HG02678 (cell line): ENCODE results near the gene DIP2C.
"Not testable (repeated sequence)": the region's sequence is repeated elsewhere in the genome, so short reads cannot be mapped to it uniquely, and the experiment has no call there.

Source experiments
- ATAC-seq: cut with Tn5 transposase; IDR thresholded peaks from one replicate; pipeline ENCODE4 v1.9.1; 2021; ENCODE audit warnings: mild to moderate bottlenecking, moderate library complexity; ENCODE audit not compliant: unreplicated experiment

Gene DIP2C

DNA sequence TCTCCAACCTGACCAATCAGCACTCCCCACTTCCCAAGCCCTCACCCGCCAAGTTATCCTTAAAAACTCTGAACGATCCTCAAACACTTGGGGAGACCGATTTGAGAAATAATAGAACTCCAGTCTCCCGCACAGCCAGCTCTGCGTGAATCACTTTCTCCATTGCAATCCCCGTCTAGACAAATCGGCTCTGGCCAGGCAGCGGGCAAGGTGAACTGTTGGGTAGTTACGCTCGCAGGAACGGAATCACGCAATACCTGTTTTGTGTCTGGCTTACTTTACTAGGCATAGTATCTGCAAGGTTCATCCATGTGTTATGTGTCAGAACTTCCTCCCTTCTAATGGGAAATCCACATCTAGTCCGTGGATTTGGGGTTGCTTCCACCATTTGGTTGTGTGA, 282.5 kb downstream of the DIP2C start:
- no peak for ATAC-seq

DNA sequence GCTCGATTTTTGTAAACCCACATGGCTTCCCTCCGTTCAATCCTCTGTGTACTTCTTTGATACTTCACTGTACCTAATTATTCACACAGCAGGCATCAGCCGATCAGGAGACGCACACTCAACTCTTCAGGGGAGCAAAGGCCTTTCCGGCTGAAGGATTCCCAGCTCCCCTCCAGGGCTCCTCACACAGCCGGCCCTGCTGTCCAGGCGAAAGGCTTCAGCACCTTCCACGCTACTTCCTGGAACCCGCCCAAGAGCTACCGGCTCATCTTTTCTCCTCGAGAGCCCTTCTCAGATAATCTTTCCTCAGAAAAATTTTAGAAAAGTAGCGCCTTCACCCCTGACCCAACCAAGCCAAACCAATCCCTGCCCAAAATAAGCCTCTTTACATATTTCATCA, 283.8 kb downstream of the DIP2C start:
- ATAC-seq, result no peak

GRCh38 chr10:404991-405390, 284.5 kb downstream of the DIP2C start:
- ATAC-seq, result no peak

DNA sequence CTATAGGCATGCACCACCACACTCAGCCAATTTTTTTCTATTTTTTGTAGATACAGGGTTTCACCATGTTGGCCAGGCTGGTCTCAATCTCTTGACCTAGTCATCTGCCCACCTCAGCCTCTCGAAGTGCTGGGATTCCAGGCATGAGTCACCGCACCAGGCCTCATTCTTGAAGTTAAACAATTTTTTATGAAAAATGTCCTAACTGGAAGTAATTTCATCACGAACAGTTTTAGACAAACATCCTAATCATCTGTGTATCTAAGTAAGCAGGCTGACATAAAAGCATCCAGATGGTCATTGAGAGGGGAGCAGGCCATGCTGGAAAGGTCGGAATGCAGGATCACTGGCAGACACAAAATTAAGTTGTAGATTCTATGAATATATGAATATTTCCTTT, 285.1 kb downstream of the DIP2C start:
- no peak for ATAC-seq

- ATAC-seq, result no peak
Observed at GRCh38 chr10:398954-399353, 290.5 kb downstream of the DIP2C start.

- ATAC-seq, result no peak
Observed at GRCh38 chr10:397321-398068, 292.0 kb downstream of the DIP2C start.

- ATAC-seq, result no peak
Observed at GRCh38 chr10:396535-397220, 292.8 kb downstream of the DIP2C start.

DNA sequence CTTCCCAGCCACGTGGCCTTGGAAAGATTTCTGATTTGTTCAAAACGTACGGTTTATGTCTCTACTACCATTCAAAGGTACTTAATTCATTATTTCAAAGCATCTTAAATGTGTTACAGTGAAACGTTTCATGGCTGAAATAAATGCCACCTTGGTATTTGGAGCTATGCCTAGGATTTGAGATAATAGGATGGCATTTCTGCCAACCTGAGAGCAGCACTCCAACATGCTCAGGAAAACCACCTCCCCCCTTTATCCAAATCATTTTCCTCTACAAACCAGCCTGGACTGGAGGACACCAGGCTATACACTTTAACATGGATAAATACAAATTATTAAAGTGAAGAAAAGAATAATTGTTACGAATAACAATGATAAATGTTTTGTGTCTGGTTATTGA, 293.4 kb downstream of the DIP2C start:
- no peak for ATAC-seq

DNA sequence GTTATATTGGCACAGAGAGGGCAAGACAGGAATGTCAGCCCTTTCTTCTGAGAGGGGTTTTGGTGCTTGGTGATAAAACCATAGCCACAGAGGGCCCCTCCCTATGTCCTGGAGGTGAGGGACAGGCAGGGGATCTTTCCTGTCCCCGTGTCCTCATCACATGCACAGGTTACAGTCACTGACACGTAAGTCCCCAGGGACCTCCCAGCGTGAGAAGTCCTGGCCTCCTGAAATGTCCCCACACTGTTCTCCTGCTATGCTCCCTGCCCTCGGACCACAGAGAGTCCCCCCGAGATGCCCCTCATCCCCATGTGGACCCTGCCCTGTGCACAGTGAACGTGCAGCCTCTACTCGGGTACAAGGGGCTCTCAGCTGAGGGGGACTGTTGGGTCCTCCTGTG, 293.8 kb downstream of the DIP2C start:
- ATAC-seq, result no peak

GRCh38 chr10:394439-395101, 294.9 kb downstream of the DIP2C start:
- not testable (repeated sequence) for ATAC-seq

DNA sequence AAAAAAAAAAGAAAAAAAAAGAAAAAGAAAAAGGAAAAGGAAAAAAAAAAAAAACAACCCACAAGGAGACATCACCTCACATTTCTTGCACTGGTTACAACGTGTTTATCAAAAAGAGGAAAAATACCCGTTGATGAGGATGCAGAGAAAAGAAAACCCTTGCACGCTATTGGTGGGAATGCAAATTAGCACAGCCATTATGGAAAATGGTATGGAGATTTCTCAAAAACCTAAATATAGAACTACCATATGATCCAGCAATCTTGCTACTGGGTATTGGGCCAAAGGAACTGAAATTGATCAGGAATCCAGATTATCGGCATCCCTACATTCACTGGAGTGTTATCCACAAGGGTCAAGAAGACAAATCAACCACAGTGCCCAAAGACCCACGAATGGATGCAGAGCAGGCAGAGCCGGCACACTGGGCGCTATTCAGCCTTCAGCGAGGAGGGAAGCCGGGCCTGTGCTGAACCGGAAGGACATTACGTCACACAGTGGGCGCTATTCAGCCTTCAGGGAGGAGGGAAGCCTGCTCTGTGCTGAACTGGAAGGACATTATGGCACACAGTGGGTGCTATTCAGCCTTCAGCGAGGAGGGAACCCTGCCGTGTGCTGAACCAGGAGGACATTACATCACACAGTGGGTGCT, 295.6 kb downstream of the DIP2C start:
- no peak for ATAC-seq

GRCh38 chr10:393106-393745, 296.2 kb downstream of the DIP2C start:
- ATAC-seq, result no peak

- no peak for ATAC-seq
Observed at GRCh38 chr10:392705-393037, 296.8 kb downstream of the DIP2C start.

DNA sequence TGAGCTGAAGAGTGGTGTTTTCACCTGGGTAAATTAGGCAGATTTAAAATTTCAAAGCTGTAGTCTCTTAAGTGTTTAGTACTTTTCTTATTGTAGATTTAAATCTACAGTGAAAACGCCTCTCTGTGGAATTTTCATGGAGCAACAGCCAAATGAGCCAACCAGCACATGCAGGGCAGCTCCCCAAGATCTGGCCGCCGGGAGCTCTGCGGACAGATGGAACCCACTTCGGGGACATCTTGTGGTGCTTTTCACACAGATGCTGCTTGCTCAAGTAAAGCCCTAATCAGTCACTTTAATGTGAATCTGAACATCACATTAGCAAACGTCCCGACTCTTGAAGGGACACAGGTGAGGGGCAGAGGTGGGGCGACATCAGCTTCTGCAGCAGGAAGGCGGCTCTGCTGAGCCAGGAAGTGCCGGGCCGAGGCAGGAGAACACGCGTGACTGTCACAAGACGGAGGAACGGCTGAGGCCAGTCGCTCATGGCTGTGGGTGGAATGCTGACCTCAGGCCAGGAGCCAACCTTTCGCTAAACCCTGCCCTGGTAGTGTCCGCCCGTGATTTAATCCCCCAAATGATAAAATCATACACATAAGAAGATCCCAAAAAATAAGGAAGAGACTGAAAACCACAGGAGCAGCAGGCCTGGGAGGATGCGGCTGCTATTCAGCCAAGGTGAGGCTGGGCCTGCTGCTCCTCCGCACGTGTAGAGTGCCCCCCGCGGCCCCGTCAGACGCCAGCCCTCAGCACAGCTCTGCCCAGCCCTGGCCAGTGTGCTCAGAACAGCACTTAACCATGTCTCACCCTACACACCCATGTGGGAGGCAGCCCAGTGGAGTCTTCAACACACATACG, 297.4 kb downstream of the DIP2C start:
- no peak for ATAC-seq

- no peak for ATAC-seq
Observed at GRCh38 chr10:391305-391704, 298.2 kb downstream of the DIP2C start.

DNA sequence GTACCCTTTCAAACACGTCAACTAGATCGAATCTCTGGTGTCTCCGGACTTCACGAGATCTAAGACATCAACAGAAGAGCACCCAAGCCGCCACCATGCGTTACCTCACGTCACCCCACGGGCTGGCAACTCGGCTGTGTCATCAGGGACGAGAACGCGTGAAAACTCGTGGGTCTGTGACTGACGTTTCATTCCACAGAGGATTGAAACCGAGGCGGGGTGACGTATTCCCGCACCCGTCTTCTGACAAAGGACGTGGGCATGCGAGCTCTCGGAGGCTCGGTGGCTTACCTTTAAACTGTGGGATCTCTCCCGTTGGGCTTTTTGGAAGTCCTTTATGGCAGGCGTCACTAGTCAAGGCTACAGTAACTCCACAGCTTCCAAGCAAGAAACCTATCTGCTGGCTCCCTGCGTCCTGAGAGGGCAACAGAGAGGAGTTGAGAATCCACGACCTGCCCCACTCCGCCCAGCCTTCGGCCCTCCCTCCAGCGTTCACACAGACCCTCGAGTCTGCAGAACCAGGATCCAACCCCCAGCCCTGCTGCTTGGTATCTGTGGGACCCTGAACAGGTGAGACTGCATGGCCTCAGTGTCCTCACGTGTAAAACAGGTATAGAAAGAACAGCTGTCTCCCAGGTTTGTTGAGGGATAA, 298.9 kb downstream of the DIP2C start:
- no peak for ATAC-seq

DNA sequence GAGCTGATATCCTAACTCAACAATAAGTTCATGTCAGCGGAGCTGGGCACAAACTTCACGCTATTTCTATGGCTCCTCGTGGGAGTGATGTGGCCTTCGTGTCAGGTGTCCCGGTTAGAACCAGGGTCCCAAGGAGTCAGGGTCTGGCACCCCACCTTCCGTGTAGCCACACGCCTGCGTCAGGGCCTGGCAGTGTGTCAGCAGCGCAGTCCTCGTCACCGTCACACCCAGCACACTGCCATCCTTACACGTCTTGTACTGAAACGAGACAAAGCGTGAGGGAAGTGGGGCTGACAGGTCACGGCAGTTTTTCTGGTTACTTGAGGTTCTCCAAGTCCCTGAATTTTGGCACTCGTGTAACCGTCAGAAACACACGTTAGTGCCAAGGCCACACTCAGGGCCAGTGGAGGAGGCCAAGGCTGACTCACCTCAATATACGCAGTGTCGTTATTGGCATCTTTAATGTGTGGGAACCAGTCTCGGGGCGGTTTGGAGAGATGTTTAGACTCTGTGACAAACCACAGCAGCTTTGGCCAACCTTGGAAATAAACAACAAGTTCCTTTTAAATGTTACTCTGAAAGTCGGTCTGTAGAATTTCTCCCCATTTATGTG, 299.5 kb downstream of the DIP2C start:
- ATAC-seq, result no peak

DNA sequence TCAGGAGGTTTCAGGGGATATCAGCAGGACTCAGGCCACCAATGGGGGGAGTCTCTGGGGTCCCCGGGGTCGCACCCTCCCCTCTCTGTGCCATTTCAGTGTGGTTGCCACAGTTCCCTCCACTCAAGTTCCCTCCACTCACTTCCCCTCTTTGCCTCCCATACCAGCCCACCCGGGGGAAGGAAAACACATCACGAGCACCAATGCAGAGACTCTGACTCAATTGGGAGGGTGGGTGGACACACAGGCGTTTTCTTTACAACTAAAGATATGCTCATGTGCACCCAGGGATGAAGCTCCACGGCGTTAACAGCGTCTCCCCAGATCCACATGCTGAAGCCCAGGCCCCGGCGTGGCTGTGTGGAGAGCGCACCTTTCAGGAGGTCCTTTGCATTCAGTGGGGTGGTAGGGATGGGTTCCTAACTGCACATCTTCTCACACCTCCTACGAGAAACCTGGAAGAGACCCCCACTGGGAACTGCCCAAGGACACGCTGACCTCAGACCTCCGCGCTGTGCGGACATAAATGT, 300.1 kb downstream of the DIP2C start:
- no peak for ATAC-seq

DNA sequence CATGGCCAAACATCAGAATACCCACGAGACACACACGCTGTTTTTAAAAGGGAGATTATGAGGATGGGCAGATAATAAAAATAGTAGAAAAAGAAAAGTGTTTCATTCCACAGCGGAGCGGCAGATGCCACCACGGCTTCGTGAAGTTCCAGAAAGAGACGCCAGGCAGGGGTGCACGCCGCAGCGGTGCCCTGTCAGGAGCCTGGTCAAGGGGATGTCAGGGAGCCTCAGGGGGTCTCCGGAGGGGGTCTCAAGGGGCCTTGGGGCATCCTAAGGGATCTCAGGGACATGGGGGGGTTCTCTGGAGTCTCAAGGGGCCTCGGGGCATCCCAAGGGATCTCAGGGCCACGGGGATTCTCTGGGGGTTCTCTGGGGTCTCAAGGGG, 300.8 kb downstream of the DIP2C start:
- ATAC-seq, result no peak
